IMR-90 (cell line): ENCODE results near the gene MRM2. TPM values are rescaled to one million over a fixed set of nuclear protein-coding genes. Genes with fewer than 3 reads are reported as not detected.

Source experiments
- ATAC-seq: fragments of 200-7000 bp; cut with Tn5 transposase; 2 replicates; pipeline ENCODE4 v1.9.1; 2020; ENCODE audit warnings: low read depth, mild to moderate bottlenecking, moderate library complexity
- BruUV-seq: library from RNA; stranded (reverse); fragments of 400-500 nt; replicated peaks from 2 replicates; lab custom pipeline; 2021; lab: Mats Ljungman, UMichigan
- CTCF ChIA-PET: fragments of 300-600 bp; formaldehyde crosslinking; extraction: SDS; loops from one replicate; lab custom pipeline; 2021; ENCODE audit warnings: antibody characterized with exemption; lab: Yijun Ruan, JAX
- POLR2A ChIA-PET: fragments of 300-600 bp; sonication (Branson Sonifier 250); formaldehyde crosslinking; loops from one replicate; lab custom pipeline; 2022; ENCODE audit warnings: antibody characterized with exemption; ENCODE audit not compliant: unreplicated experiment; lab: Charles Lee
- DNase-seq: peaks from one replicate; pipeline ENCODE4 v3.0.0; 2013
- H2AFZ ChIP-seq: replicated peaks from 2 replicates; pipeline ENCODE3; 2013; ENCODE audit warnings: low read length, mild to moderate bottlenecking; ENCODE audit not compliant: poor library complexity
- H2AK5ac ChIP-seq: 2 replicates; pipeline ENCODE4 v1.6.1; 2013; ENCODE audit warnings: low read depth, low read length, inconsistent platforms
- H2AK9ac ChIP-seq: replicated peaks from 2 replicates; pipeline ENCODE3; 2013; ENCODE audit warnings: mild to moderate bottlenecking, low read depth, low read length, moderate library complexity; ENCODE audit not compliant: poor library complexity
- H2BK120ac ChIP-seq: 2 replicates; pipeline ENCODE4 v1.6.1; 2013; ENCODE audit warnings: low read depth, low read length, inconsistent platforms
- H2BK15ac ChIP-seq: 3 replicates; pipeline ENCODE4 v1.6.1; 2013; ENCODE audit warnings: low read depth, low read length, inconsistent platforms
- H2BK20ac ChIP-seq: 2 replicates; pipeline ENCODE4 v1.6.1; 2013; ENCODE audit warnings: low read depth, mild to moderate bottlenecking, inconsistent platforms, low read length, moderate library complexity
- H2BK5ac ChIP-seq: 2 replicates; pipeline ENCODE4 v1.6.1; 2013; ENCODE audit warnings: mild to moderate bottlenecking, low read depth, low read length, inconsistent platforms; ENCODE audit not compliant: poor library complexity, severe bottlenecking
- H3K14ac ChIP-seq: replicated peaks from 2 replicates; pipeline ENCODE4 v1.6.1; 2013; ENCODE audit warnings: low read depth, low read length, inconsistent platforms
- H3K18ac ChIP-seq: 2 replicates; pipeline ENCODE4 v1.6.1; 2013; ENCODE audit warnings: low read depth, low read length, control low read depth
- H3K23ac ChIP-seq: 2 replicates; pipeline ENCODE4 v1.6.1; 2013; ENCODE audit warnings: low read depth, low read length, inconsistent platforms
- H3K27ac ChIP-seq: 2 replicates; pipeline ENCODE4 v1.5.1; 2013; ENCODE audit warnings: mild to moderate bottlenecking, control low read depth, low read length; ENCODE audit not compliant: insufficient read depth
- H3K27me3 ChIP-seq: 2 replicates; pipeline ENCODE4 v1.6.1; 2013; ENCODE audit warnings: low read length; ENCODE audit not compliant: control insufficient read depth, insufficient read depth
- H3K36me3 ChIP-seq: 2 replicates; pipeline ENCODE4 v1.6.1; 2013; ENCODE audit warnings: low read length, mixed read lengths; ENCODE audit not compliant: control insufficient read depth, insufficient read depth
- H3K4ac ChIP-seq: 2 replicates; pipeline ENCODE4 v1.6.1; 2013; ENCODE audit warnings: low read depth, low read length, inconsistent platforms
- H3K4me1 ChIP-seq: 2 replicates; pipeline ENCODE4 v1.6.1; 2013; ENCODE audit warnings: low read length, mixed read lengths; ENCODE audit not compliant: control insufficient read depth, insufficient read depth
- H3K4me2 ChIP-seq: 2 replicates; pipeline ENCODE4 v1.6.1; 2013; ENCODE audit warnings: low read depth, mild to moderate bottlenecking, control low read depth, low read length, moderate library complexity
- H3K4me3 ChIP-seq: 2 replicates; pipeline ENCODE4 v1.5.1; 2013; ENCODE audit warnings: low read depth, mild to moderate bottlenecking, control low read depth, low read length, moderate library complexity; ENCODE audit not compliant: insufficient read depth
- H3K56ac ChIP-seq: 2 replicates; pipeline ENCODE4 v1.6.1; 2013; ENCODE audit warnings: low read length, inconsistent platforms; ENCODE audit not compliant: insufficient read depth; ENCODE audit errors: extremely low read depth
- H3K79me1 ChIP-seq, 2 experiments: 2 replicates each; pipeline ENCODE4 v1.6.1; 2013; ENCODE audit warnings: low read length in 2 of 2, inconsistent platforms in 1 of 2, low read depth in 1 of 2
- H3K9ac ChIP-seq: 2 replicates; pipeline ENCODE4 v1.6.1; 2013; ENCODE audit warnings: low read depth, low read length, control low read depth
- H3K9me1 ChIP-seq: 2 replicates; pipeline ENCODE4 v1.6.1; 2013; ENCODE audit warnings: low read length, inconsistent platforms; ENCODE audit not compliant: insufficient read depth
- H3K9me3 ChIP-seq: 2 replicates; pipeline ENCODE4 v1.6.1; 2013; ENCODE audit warnings: low read length; ENCODE audit not compliant: control insufficient read depth, insufficient read depth
- H4K20me1 ChIP-seq: 2 replicates; pipeline ENCODE4 v1.6.1; 2013; ENCODE audit warnings: low read length, inconsistent platforms; ENCODE audit not compliant: insufficient read depth
- H4K5ac ChIP-seq: 2 replicates; pipeline ENCODE4 v1.6.1; 2013; ENCODE audit warnings: mild to moderate bottlenecking, low read depth, low read length, control low read depth
- H4K8ac ChIP-seq, 2 experiments: 2 replicates each; pipeline ENCODE4 v1.6.1; 2013; ENCODE audit warnings: low read depth in 2 of 2, low read length in 2 of 2, control low read depth in 1 of 2, inconsistent platforms in 1 of 2
- H4K91ac ChIP-seq: 2 replicates; pipeline ENCODE4 v1.6.1; 2013; ENCODE audit warnings: low read depth, low read length, inconsistent platforms; ENCODE audit not compliant: insufficient read depth
- RFX5 ChIP-seq: IDR thresholded peaks from 2 replicates; pipeline ENCODE4 v1.8.0; 2012; ENCODE audit warnings: low read depth, mild to moderate bottlenecking, low read length, moderate library complexity
- WGBS, 2 experiments: methylation state at CpG; one replicate each; pipeline versions ENCODE4 v1.1.5 to v1.1.7; 2013; ENCODE audit warnings: missing lambda C conversion rate in 2 of 2; ENCODE audit not compliant: insufficient read length in 1 of 2; ENCODE audit errors: extremely low coverage in 2 of 2; 5-methylcytosine and 5-hydroxymethylcytosine counted together
- dilution Hi-C: fragments of 300-500 bp; cut with HindIII; formaldehyde crosslinking; loops from one replicate; pipeline ENCODE4 v1.14.3; 2018; ENCODE audit warnings: low sequenced_read_pairs; ENCODE audit not compliant: unreplicated experiment
- in situ Hi-C: fragments of 300-500 bp; cut with MboI; formaldehyde crosslinking; loops from 3 replicates; pipeline ENCODE4 v1.14.3; 2019; ENCODE audit warnings: low sequenced_read_pairs, inconsistent platforms, mixed read lengths
- intact Hi-C: fragments of 100-400 bp; cut with micrococcal nuclease; formaldehyde crosslinking; loops from 2 replicates; pipeline ENCODE4 v1.10.0; 2022
- polyA plus RNA-seq, 3 experiments: library from polyadenylated mRNA; depleted of rRNA; stranded (reverse); fragments of >200 nt; gene quantifications; 2 replicates each; pipeline ENCODE4 v1.2.3, GENCODE V29; 2012; ENCODE audit warnings: low replicate concordance in 1 of 3
- total RNA-seq: library from RNA; depleted of rRNA; stranded (reverse); fragments of >200 nt; gene quantifications from 2 replicates; pipeline ENCODE4 v1.2.3, GENCODE V29; 2012
- TF ChIP-seq, protein P1 (sequence below): fragments of 150-350 bp; IDR thresholded peaks from 2 replicates; pipeline ENCODE4 v1.6.1; 2016; ENCODE audit warnings: low read depth, mild to moderate bottlenecking, low read length, moderate library complexity, borderline replicate concordance

The MRM2 gene
- total and polyA plus RNA-seq, 2 of the 4 experiments (the other 2 are of a cell fraction), result 19.1 to 23.8 TPM

DNA sequence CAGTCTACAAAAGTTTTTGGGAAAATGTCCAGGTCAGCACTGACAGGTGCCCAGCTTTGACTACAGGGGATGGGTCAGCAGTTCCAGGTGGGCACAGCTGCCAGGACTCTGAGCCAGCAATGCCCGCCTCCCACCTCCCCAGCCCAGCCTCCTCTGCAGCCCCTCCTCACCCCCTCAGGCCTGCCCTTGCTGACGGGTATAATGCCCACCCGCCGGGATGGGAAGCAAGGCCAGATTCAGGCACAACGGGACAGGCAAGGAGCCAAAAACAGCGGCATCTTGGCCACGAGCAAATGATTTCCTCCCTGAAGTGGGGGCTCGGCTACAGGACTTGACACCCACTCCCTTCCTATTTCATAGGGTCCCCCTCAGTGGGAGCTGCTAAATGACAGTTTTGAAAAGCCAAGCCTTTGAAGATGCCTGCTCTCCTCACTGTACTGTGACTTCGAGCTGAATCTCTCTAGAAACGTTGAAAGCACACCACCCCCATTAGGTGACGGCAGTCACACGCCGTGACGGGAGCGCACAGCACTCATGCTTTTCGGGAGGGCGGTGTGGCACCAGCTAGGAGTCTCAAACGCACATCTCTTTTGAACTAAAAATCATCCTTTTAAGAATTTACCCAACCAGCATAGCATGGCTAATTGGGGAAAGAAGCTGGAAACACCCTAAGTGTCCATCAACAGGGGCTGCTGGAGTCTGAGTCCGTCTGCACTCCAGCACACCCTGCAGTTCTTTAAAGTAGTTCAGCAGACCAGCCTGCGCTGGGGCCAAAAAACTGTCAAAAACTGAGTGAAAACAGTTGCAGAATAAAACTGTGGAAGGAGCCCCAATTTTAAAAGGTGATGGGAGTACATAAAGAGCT is 38.9 kb downstream of the MRM2 start (continued):
- TF ChIP-seq, protein P1, sequence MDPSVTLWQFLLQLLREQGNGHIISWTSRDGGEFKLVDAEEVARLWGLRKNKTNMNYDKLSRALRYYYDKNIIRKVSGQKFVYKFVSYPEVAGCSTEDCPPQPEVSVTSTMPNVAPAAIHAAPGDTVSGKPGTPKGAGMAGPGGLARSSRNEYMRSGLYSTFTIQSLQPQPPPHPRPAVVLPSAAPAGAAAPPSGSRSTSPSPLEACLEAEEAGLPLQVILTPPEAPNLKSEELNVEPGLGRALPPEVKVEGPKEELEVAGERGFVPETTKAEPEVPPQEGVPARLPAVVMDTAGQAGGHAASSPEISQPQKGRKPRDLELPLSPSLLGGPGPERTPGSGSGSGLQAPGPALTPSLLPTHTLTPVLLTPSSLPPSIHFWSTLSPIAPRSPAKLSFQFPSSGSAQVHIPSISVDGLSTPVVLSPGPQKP, result no peak

DNA sequence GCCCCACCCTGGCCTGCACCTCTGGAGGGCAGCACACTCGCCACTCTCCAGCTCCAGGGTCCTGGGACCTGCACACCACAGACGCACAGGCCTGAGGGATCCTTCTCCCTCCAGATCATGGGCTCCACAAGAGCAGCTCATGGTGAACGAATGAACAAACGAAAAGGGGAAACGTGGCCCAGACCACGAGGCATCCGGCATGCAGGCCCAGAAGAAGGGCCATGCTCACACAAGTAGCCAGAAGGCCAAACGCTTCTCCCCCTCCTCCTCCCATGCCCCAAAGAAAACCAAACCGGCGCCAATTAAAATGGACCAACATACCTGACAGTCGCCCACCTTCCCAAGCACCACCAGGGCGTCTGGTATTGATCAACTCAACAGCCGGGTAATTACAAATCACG is 39.6 kb downstream of the MRM2 start:
- POLR2A ChIA-PET, result no interaction called here
- in situ Hi-C loops, result loop anchor here (10.0 kb wide), 1 partner anchor 628 kb away; the partner anchor contains the start of gene PSMG3

More for the DNA sequence above, 39.6 kb downstream of the MRM2 start:
- 94% methylated on average over 7 of the region's 14 CpGs; no CpG with 5 or more reads in 1 of the 2 experiments for WGBS, 2 experiments
- Histone ChIP-seq H3K18ac (no peak overlapping the region), H3K4me1 (peaks cover 16% of the 10 kb centered on the region), H4K8ac (no peak overlapping the region), H2AFZ (no peak overlapping the region), H3K23ac (no peak overlapping the region), H3K4me2 (no peak overlapping the region), H3K36me3 (peaks cover 16% of the 10 kb centered on the region; the same call in 1 of the 2 replicates), H2BK15ac (no peak overlapping the region), H3K4ac (no peak overlapping the region), H3K27me3 (no peaks in the 10 kb centered on the region), H4K20me1 (peaks cover 4% of the 10 kb centered on the region), H2BK120ac (no peak overlapping the region), H3K4me3 (no peak overlapping the region), H2AK5ac (no peak overlapping the region), H2AK9ac (no peak overlapping the region), H3K56ac (no peak overlapping the region), H3K14ac (no peak overlapping the region), H4K5ac (no peak overlapping the region), H3K79me1 (peaks cover 0 to 25% of the 10 kb centered on the region in 2 experiments), H3K9me3 (no peaks in the 10 kb centered on the region), H3K9ac (no peak overlapping the region), H3K27ac (no peak overlapping the region), H2BK20ac (no peak overlapping the region), H3K9me1 (peaks cover 14% of the 10 kb centered on the region), H2BK5ac (no peak overlapping the region), H4K91ac (no peak overlapping the region)
- ATAC-seq (no peak), DNase-seq (no peak)
- intact Hi-C loops, result loop anchor here (10.0 kb wide), 1 partner anchor 98 kb away; no protein-coding TSS in a partner anchor
- CTCF ChIA-PET, result no interaction called here
- dilution Hi-C loops, result no loop called here
- no TSS peak for BruUV-seq
- no peak for TF ChIP-seq RFX5
